HG03457 (cell line): Measurements from ENCODE around the gene TRABD.

ENCODE experiments used
- ATAC-seq: cut with Tn5 transposase; IDR thresholded peaks from one replicate; pipeline ENCODE4 v1.9.1; 2021; ENCODE audit warnings: moderate number of reproducible peaks; ENCODE audit not compliant: unreplicated experiment

The TRABD gene

DNA sequence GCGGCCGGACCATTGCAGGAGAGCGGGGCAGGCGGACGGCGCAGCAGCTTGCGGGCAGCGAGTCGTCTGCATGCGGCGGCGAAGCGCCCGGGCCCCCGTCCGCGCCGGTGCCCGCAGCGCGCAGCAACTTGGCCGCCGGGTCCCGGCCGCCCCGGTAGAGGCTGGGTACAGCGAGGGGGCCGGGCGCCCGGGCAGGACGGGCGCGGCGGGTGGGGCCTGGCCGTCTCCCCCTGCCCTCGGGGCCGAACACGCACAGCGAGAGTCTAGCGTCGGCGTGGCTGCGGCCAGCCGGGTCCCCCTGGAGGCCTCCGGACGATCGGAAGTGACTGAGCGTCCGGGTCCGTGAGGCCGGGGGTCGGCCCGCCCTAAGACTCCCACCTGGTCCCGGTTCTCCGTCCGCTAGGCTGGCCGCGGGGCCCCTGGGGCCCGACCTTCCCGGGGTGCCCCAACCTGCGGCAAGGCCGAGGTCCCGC is 775 bp upstream of the TRABD start:
- ATAC-seq, result no peak

- ATAC-seq, result no peak
These were observed 535 bp downstream of the TRABD start for GRCh38 chr22:50186181-50186714.

DNA sequence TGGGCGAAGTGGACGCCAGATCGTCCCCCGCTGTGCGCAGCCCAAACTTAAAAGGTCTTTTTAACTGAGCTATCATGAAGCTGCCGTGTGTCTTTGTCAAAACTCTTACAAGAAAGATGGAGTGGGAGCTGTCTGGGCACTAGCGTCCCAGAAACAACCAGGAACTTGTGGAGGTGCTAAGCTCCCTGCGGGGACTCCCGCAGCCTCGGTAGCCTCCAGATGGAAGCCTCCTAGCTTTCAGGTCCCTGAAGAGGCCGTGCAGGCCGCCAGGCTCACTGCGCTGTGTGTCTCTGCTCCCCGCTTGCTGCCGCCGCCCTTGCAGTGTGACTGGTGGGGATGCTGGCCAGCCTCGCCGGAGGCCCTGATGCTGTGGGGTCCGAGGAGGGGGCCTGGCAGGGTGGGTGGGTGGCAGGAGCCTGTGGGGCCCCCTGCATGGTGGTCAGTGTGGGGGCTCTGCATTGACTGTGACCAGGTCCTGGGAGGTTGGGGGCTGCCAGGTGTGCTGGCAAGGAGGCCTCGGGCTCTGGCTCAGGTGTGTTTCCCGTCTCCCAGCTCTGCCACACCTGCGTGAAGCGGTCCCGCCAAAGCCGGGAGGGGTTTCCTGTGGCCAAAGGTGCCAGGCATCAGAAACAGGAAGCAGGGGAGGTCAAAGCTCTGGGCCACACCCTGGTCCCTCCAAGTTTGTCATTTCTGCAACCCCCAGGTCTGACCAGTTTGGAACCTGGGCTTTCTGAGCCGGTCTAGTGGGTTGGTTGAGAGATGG is 1.2 kb downstream of the TRABD start:
- ATAC-seq, result no peak

DNA sequence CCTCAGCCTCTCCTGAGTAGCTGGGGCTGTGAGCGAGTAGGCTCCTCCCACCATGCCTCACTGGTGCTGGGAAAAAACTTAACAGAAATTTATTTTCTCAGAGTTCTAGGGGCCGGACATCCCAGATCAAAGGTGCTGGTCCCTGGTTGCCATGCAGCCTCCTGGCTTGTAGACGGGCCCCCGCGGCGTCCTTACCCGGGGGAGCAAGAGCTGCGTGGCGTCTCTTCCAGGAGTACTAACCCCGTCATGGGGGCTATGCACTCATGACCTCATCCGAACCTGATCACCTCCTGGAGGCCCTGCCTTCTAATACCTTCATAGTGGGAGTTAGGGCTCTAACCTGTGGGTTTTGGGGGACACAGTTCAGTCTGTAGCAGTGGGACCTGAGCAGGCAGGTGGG is 2.6 kb downstream of the TRABD start:
- no peak for ATAC-seq

DNA sequence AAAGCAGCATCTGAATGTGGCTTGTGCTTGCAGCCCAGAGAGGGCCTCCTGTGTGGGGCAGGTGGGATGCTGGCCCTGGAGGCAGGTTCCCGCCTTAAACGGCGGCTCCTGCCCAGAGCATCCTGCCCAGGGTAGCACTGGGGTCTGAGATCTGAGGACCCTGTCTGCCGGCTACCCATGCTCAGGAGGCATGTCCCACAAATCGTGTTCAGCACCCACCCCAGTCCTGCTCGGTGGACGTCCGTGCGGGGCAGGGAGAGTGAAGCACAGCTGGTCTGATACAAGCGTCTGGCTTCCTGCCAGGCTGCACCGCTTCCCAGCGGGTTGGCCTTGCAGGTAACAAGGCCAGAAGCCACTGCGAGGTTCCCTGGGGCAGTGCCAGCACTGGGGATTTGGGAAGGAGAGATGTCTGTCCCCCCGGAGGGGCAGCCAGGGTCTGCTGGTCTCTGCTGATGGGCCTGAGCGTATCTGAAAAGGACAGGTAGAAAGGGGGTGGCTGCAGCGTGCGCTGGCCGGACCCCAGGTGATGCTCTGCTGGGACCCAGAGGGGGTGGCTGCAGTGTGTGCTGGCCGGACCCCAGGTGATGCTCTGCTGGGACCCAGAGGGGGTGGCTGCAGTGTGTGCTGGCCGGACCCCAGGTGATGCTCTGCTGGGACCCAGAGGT is 3.6 kb downstream of the TRABD start:
- no peak for ATAC-seq

GRCh38 chr22:50189849-50190181 is 4.1 kb downstream of the TRABD start:
- ATAC-seq, result no peak

DNA sequence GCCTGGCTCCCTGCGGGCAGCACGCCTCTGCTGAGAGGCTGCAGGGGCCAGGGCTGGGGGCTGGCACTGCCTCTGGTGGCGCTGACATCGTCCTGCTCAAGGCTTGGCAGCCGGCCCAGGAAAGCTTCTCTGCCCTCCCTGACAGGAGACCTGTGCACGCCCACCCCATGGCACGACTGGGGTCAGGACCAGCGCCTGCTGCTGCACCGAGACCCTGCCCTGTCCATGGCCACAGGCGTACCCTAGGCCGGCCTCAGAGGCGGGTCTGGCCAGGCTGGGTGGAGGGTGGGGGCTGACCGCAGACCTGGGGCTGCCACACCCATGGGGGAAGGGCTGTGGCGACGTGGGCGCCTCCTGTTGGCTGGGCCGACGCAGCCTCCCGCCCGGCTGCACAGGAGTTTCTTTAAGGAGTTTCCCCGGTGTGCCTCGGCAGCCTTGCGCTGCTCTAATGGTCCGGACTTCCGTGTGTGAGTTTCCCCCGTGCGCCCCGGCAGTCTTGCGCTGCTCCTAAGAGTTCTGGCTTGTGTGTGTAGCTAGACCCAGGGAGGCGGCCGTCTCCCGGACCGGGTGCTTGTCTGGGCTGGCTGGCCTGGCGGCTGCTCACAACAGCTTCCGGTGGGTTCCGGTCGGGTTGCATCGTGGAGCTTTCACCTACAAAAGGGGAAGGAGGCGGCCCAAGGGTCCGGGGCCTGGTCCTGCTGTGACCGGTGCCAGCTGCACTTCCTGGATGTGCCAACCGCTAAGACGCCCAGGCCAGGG is 4.6 kb downstream of the TRABD start:
- peak; percentile 30 for ATAC-seq

DNA sequence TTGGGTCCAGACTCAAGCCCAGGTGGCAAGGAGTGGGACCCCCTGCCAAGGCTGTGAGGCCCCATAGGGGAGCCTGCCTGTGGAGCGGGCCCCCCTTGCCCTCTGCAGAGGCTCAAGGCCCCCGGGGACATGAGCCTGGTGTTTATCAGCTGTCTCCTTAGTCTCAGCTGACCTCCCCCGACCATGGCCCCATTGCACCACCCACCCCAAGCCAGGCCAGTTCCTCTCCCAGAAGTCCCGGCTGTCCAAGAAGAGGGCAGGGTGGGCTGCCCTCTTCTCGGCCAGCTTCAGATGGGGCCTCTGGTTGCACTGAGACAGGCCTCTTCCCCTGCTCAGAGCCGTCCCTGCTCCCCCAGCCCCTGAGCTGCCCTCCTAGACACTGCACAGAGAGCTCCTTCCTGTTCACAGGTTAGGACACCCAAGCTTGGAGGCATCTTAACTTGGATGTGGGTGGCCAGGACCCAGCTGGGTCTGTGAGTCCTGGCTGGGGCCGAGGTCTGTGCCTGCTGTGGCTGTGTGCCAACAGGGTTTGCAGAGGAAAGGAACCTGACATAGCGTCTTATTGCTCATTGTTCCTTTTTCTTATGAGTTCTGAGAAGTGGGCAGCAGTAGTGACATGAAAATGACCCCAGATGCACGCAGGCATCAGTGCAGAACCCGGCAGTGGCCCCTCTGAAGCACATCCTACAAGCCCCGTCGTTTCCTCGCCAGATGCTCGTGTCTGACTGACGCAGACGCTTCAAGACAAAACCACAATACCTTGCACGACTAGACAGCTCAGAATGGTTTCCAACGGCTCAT is 5.4 kb downstream of the TRABD start:
- peak; percentile 11 for ATAC-seq

- no peak for ATAC-seq
These were observed 6.9 kb downstream of the TRABD start for GRCh38 chr22:50192436-50193204.

DNA sequence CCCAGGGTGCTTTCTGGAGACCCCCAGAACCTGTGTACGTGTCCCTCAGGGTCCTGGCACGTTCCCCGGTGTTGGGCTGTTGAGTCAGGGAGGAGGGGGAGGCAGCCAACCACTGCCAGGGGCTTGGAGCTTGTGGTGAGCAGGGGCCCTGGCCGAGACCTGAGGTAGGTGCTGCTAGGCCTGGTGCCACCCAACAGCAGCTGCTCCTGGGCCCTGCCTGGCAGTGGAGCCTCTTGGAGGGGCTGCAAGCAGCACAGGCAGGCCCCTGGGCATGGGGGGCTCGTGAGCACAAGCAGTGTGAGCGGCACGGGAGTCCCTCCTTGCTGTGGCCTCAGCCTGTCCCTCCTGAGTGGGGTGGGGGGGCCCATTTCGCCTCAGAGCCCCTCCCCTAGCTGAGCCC is 7.9 kb downstream of the TRABD start:
- ATAC-seq, result no peak

GRCh38 chr22:50194037-50194805 is 8.5 kb downstream of the TRABD start:
- no peak for ATAC-seq

DNA sequence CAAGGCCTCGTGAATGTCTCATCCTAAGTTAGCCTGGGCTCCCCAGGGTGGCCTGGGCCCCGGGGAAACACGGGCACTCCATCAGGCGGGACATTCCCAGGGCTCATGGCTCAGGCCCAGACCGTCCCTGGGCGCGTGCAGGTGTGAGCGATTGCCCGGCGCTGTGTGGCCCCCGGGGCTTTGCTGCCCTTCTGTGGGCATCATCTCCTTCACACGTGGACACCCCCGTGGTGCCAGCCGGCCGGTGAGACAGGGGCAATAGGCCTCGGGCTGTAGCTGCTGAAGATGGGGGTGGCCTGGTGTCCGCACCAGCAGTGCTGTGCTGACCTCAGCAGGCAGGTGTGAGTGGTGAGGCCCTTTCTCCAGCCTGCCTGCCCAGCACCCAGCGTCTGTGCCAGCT is 10.5 kb downstream of the TRABD start:
- ATAC-seq, result no peak

DNA sequence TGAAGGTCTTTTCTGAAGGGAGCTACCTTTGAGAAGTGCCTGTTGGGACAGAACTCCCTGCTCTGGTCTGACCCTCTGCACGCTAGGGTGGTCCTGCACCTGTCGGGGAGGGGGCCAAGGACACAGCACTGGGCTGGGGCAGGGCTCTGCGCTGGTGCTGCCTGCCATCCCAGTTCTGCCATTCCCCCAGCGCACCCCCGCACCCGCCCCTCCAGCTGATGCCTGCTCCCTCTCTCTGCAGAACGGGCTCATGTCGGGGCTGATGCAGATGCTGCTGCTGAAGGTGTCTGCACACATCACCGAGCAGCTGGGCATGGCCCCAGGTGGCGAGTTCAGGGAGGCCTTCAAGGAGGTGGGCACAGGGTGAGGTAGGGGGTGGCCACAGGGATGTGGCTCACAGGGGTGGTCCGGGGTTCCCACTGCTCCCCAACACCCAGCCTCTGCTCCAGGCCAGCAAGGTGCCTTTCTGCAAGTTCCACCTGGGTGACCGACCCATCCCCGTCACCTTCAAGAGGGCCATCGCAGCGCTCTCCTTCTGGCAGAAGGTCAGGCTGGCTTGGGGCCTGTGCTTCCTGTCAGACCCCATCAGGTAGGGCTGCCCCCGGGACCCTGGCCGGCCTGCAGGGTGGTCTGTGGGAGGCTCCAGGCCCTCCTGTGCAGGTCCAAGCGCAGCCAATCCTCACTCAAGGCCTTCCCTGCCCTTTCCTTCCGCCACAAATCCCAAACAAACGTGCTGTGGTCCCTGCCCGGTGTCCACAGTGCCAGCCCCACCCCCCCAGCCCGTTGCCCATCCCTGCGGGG is 11.5 kb downstream of the TRABD start:
- no peak for ATAC-seq

- ATAC-seq, result no peak
These were observed 12.3 kb downstream of the TRABD start for GRCh38 chr22:50197856-50198623.

- ATAC-seq, result no peak
These were observed 12.9 kb downstream of the TRABD start for GRCh38 chr22:50198624-50199017.

DNA sequence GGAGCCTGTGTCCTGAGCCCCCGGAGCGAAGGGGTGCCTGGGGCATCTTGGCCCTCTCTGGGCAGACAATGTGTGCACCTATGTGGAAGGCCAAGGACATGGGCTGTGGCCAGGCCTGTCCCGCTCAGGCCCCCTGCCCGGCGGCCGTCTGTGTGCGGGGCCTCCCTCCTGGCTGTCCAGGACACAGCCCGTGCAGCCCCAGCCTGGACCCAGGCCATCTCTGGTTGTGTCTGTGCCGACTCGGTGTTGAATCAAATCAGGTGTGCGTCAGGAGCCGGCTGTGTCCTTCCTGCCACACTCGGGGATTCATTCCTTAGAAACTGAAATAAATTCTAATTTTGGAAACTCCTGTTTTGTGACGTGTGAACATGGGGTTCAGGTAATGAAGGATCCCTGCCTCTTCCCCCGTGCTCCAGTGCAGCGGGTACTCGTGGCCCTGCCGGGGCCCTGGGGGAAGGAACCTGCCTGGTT is 13.6 kb downstream of the TRABD start:
- no peak for ATAC-seq

- ATAC-seq, result no peak
These were observed 14.2 kb downstream of the TRABD start for GRCh38 chr22:50199829-50200460.
